Bronchial epithelial cell (primary cell): ENCODE results near the gene AGTPBP1. TPM values are rescaled to one million over a fixed set of nuclear protein-coding genes. Genes with fewer than 3 reads are reported as not detected.

Source experiments
- DNase-seq: peaks from one replicate; pipeline ENCODE4 v3.0.0-alpha.2; 2010; ENCODE audit warnings: low read depth
- FAIRE-seq: peaks from 2 replicates; lab custom pipeline; 2011; peaks lifted over from hg19 to GRCh38; lab: Jason Lieb, UNC
- H3K27me3 ChIP-seq: 2 replicates; pipeline ENCODE4 v1.5.1; 2011; ENCODE audit warnings: low read length; ENCODE audit not compliant: control insufficient read depth, insufficient read depth
- H3K36me3 ChIP-seq: 2 replicates; pipeline ENCODE4 v1.5.1; 2011; ENCODE audit warnings: low read length; ENCODE audit not compliant: control insufficient read depth, insufficient read depth
- H3K4me3 ChIP-seq: 2 replicates; pipeline ENCODE4 v1.5.1; 2011; ENCODE audit warnings: mild to moderate bottlenecking, low read depth, low read length, control low read depth
- total RNA-seq: library from RNA; depleted of rRNA; stranded (reverse); fragments of >200 nt; gene quantifications from 2 replicates; pipeline ENCODE4 v1.2.1, GENCODE V29; 2014
- TF ChIP-seq, protein P1 (sequence below): IDR thresholded peaks from 2 replicates; pipeline ENCODE4 v1.5.1; 2011; ENCODE audit warnings: mild to moderate bottlenecking, moderate library complexity, low read length, control low read depth, inconsistent platforms; ENCODE audit not compliant: insufficient read depth, severe bottlenecking

AGTPBP1 gene
- total RNA-seq, 1 donor from 2014 or later: 24.2 TPM

DNA sequence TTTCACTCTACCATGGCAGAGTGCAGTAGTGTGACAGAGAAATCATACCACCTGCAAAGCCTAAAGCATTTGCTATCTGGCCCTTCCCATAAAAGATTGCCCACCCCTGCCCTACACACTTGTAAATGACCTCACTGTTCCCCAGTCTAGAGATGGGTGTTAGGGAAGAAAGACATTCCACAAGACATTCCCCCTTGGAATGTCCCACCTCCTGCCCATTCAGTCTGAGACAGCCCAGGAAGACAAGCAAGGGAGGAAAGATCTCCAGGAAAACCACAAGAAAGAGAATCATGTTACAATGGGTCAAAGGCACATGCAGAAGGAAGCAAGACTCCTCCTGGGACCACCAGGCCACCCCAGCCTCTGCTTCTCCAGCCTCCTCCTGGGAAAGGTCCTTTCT, 230.0 kb downstream of the AGTPBP1 start:
- FAIRE-seq: no peak
- TF ChIP-seq, protein P1, sequence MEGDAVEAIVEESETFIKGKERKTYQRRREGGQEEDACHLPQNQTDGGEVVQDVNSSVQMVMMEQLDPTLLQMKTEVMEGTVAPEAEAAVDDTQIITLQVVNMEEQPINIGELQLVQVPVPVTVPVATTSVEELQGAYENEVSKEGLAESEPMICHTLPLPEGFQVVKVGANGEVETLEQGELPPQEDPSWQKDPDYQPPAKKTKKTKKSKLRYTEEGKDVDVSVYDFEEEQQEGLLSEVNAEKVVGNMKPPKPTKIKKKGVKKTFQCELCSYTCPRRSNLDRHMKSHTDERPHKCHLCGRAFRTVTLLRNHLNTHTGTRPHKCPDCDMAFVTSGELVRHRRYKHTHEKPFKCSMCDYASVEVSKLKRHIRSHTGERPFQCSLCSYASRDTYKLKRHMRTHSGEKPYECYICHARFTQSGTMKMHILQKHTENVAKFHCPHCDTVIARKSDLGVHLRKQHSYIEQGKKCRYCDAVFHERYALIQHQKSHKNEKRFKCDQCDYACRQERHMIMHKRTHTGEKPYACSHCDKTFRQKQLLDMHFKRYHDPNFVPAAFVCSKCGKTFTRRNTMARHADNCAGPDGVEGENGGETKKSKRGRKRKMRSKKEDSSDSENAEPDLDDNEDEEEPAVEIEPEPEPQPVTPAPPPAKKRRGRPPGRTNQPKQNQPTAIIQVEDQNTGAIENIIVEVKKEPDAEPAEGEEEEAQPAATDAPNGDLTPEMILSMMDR: no peak

GRCh38 chr9:85510830-85511504, 230.8 kb downstream of the AGTPBP1 start:
- Histone ChIP-seq H3K27me3 (peaks cover 2% of the 10 kb centered on the region), H3K4me3 (no peak overlapping the region), H3K36me3 (no peaks in the 10 kb centered on the region)
- FAIRE-seq: no peak
- no peak for DNase-seq
- TF ChIP-seq, protein P1: no peak

More for the DNA sequence above, 230.0 kb downstream of the AGTPBP1 start:
- no peaks in the 10 kb centered on the region for H3K36me3 ChIP-seq
- H3K27me3 ChIP-seq: peaks cover 2% of the 10 kb centered on the region
- H3K4me3 ChIP-seq: no peak overlapping the region
- no peak for DNase-seq

- TF ChIP-seq, protein P1: peak; percentile 35
- Histone ChIP-seq H3K4me3 (no peak overlapping the region), H3K36me3 (no peaks in the 10 kb centered on the region), H3K27me3 (peaks cover 2% of the 10 kb centered on the region)
- DNase-seq: peak; percentile 28
- no peak for FAIRE-seq
These were observed 233.1 kb downstream of the AGTPBP1 start for GRCh38 chr9:85508616-85509015.

GRCh38 chr9:85505612-85506011, 236.1 kb downstream of the AGTPBP1 start:
- Histone ChIP-seq H3K27me3 (no peaks in the 10 kb centered on the region), H3K4me3 (no peak overlapping the region), H3K36me3 (no peaks in the 10 kb centered on the region)
- FAIRE-seq: no peak
- DNase-seq: no peak
- TF ChIP-seq, protein P1: no peak

- H3K36me3 ChIP-seq: no peaks in the 10 kb centered on the region
- no peak overlapping the region for H3K4me3 ChIP-seq
- TF ChIP-seq, protein P1: no peak
- H3K27me3 ChIP-seq: no peaks in the 10 kb centered on the region
- DNase-seq (no peak), FAIRE-seq (peak; percentile 13)
These were observed 238.7 kb downstream of the AGTPBP1 start for GRCh38 chr9:85502815-85503655.
